GM06990 (cell line): ENCODE results near the gene TMEM235.
"Not testable (repeated sequence)": the region's sequence is repeated elsewhere in the genome, so short reads cannot be mapped to it uniquely, and the experiment has no call there.

Experiments
- DNase-seq: peaks from one replicate; pipeline ENCODE4 v3.0.0-alpha.2; 2011; ENCODE audit not compliant: insufficient read length; ENCODE audit errors: extremely low read depth
- H3K27me3 ChIP-seq: replicated peaks from 2 replicates; pipeline ENCODE4 v1.6.0; 2011; ENCODE audit warnings: low read length; ENCODE audit not compliant: control insufficient read depth, insufficient read depth
- H3K36me3 ChIP-seq: 2 replicates; pipeline ENCODE4 v1.5.1; 2011; ENCODE audit warnings: low read length; ENCODE audit not compliant: control insufficient read depth, insufficient read depth
- H3K4me3 ChIP-seq: replicated peaks from 2 replicates; pipeline ENCODE4 v1.5.1; 2011; ENCODE audit warnings: low read depth, mild to moderate bottlenecking, control low read depth, low read length
- CTCF ChIP-seq: IDR thresholded peaks from 2 replicates; pipeline ENCODE4 v1.5.1; 2011; ENCODE audit warnings: low read length, control low read depth, mild to moderate bottlenecking, inconsistent platforms; ENCODE audit not compliant: insufficient read depth, poor library complexity, severe bottlenecking

The TMEM235 gene

GRCh38 chr17:78232859-78233173 is 1.4 kb downstream of the TMEM235 start:
- no peaks in the 10 kb centered on the region for H3K36me3 ChIP-seq

GRCh38 chr17:78233678-78234077 is 2.2 kb downstream of the TMEM235 start:
- H3K36me3 ChIP-seq: no peaks in the 10 kb centered on the region
- no peak for DNase-seq
- no peak overlapping the region for H3K4me3 ChIP-seq
- no peak for TF ChIP-seq CTCF
- peaks cover 2% of the 10 kb centered on the region; the same call in 1 of the 2 replicates for H3K27me3 ChIP-seq

More at GRCh38 chr17:78232859-78233173, 1.4 kb downstream of the TMEM235 start:
- no peak for TF ChIP-seq CTCF
- no peak for DNase-seq
- no peak overlapping the region for H3K4me3 ChIP-seq
- peaks cover 2% of the 10 kb centered on the region; the same call in 1 of the 2 replicates for H3K27me3 ChIP-seq

GRCh38 chr17:78234261-78234865 is 2.9 kb downstream of the TMEM235 start:
- Histone ChIP-seq H3K36me3 (no peaks in the 10 kb centered on the region), H3K4me3 (no peak overlapping the region), H3K27me3 (peaks cover 2% of the 10 kb centered on the region; the same call in 1 of the 2 replicates)
- DNase-seq: no peak
- TF ChIP-seq CTCF: no peak

GRCh38 chr17:78235022-78235421 is 3.6 kb downstream of the TMEM235 start:
- not testable (repeated sequence) for H3K36me3 ChIP-seq, H3K27me3 ChIP-seq, DNase-seq, H3K4me3 ChIP-seq

- H3K4me3 ChIP-seq: no peak overlapping the region
- no peaks in the 10 kb centered on the region for H3K36me3 ChIP-seq
- no peak for TF ChIP-seq CTCF
- DNase-seq: no peak
- peaks cover under 1% of the 10 kb centered on the region; the same call in 1 of the 2 replicates for H3K27me3 ChIP-seq
Measured at GRCh38 chr17:78235885-78236284, 4.5 kb downstream of the TMEM235 start.

GRCh38 chr17:78236362-78237127 is 5.1 kb downstream of the TMEM235 start:
- no peaks in the 10 kb centered on the region for H3K36me3 ChIP-seq
- DNase-seq: no peak
- no peaks in the 10 kb centered on the region; the same call in 1 of the 2 replicates for H3K27me3 ChIP-seq
- no peak for TF ChIP-seq CTCF
- H3K4me3 ChIP-seq: no peak overlapping the region
